Caco-2 (cell line): ENCODE measurements around the gene TMEM141. TPM values are rescaled to one million over a fixed set of nuclear protein-coding genes. Genes with fewer than 3 reads are reported as not detected.
"Not testable (repeated sequence)": the region's sequence is repeated elsewhere in the genome, so short reads cannot be mapped to it uniquely, and the experiment has no call there.

Source experiments
- BruUV-seq: library from RNA; stranded (reverse); fragments of 400-500 nt; replicated peaks from 2 replicates; lab custom pipeline; 2021; lab: Mats Ljungman, UMichigan
- CTCF ChIA-PET: fragments of 300-600 bp; sonication (Branson Sonifier 250); formaldehyde crosslinking; loops from one replicate; lab custom pipeline; 2022; ENCODE audit warnings: antibody characterized with exemption; lab: Charles Lee
- POLR2A ChIA-PET: fragments of 300-600 bp; sonication (Branson Sonifier 250); formaldehyde crosslinking; loops from one replicate; lab custom pipeline; 2022; ENCODE audit warnings: antibody characterized with exemption; lab: Charles Lee
- DNase-seq, 2 experiments: peaks; one replicate each; pipeline versions ENCODE4 v3.0.0 to v3.0.0-alpha.2; 2020 to 2022
- H3K27me3 ChIP-seq: replicated peaks from 2 replicates; pipeline ENCODE4 v1.6.0; 2011; ENCODE audit warnings: low read length; ENCODE audit not compliant: control insufficient read depth, insufficient read depth
- H3K36me3 ChIP-seq: 2 replicates; pipeline ENCODE4 v1.5.1; 2011; ENCODE audit warnings: low read length; ENCODE audit not compliant: control insufficient read depth, insufficient read depth
- H3K4me1 ChIP-seq: fragments of 250-450 bp; sonication (Bioruptor Pico); 2 replicates; pipeline ENCODE4 v1.5.1; 2020; ENCODE audit warnings: mild to moderate bottlenecking
- H3K4me3 ChIP-seq: 2 replicates; pipeline ENCODE4 v1.5.1; 2011; ENCODE audit warnings: low read depth, mild to moderate bottlenecking, control low read depth, low read length
- H3K9me3 ChIP-seq: fragments of 250-450 bp; sonication (Bioruptor Pico); 2 replicates; pipeline ENCODE4 v1.5.1; 2020; ENCODE audit warnings: mild to moderate bottlenecking, moderate library complexity
- H3K27ac Mint-ChIP-seq: one replicate; pipeline ENCODE4 v1.8.0; 2022; ENCODE audit warnings: mixed read lengths; ENCODE audit not compliant: unreplicated experiment
- H3K27me3 Mint-ChIP-seq: one replicate; pipeline ENCODE4 v1.8.0; 2022; ENCODE audit warnings: mixed read lengths; ENCODE audit not compliant: insufficient read depth, unreplicated experiment
- H3K36me3 Mint-ChIP-seq: one replicate; pipeline ENCODE4 v1.8.0; 2022; ENCODE audit warnings: mild to moderate bottlenecking, mixed read lengths; ENCODE audit not compliant: insufficient read depth, unreplicated experiment
- H3K4me1 Mint-ChIP-seq: one replicate; pipeline ENCODE4 v1.8.0; 2022; ENCODE audit warnings: low read depth, mixed read lengths; ENCODE audit not compliant: unreplicated experiment
- H3K4me3 Mint-ChIP-seq: one replicate; pipeline ENCODE4 v1.8.0; 2022; ENCODE audit warnings: mild to moderate bottlenecking, moderate library complexity, mixed read lengths; ENCODE audit not compliant: unreplicated experiment
- H3K9me3 Mint-ChIP-seq: one replicate; pipeline ENCODE4 v1.8.0; 2022; ENCODE audit warnings: mixed read lengths; ENCODE audit not compliant: unreplicated experiment
- CTCF ChIP-seq, 2 experiments: fragments of 200-600 bp in 1 of 2; IDR thresholded peaks; 1 replicate in 1 of 2; 2 replicates in 1 of 2; pipeline versions ENCODE4 v1.5.1 to v1.8.0; 2011 to 2022; ENCODE audit warnings: antibody characterized with exemption in 1 of 2, control low read depth in 1 of 2, inconsistent platforms in 1 of 2, low read depth in 1 of 2, low read length in 1 of 2, mild to moderate bottlenecking in 1 of 2, moderate library complexity in 1 of 2; ENCODE audit not compliant: insufficient read depth in 1 of 2, severe bottlenecking in 1 of 2, unreplicated experiment in 1 of 2
- intact Hi-C: fragments of 100-400 bp; cut with micrococcal nuclease; formaldehyde crosslinking; loops from one replicate; pipeline ENCODE4 v1.10.0; 2022; ENCODE audit not compliant: unreplicated experiment
- total RNA-seq: library from RNA; stranded (reverse); gene quantifications from 2 replicates; pipeline ENCODE4 v1.2.3, GENCODE V29; 2022

TMEM141 gene
- total RNA-seq, 1 experiment from 2014 or later = 107 TPM

- Mint-ChIP-seq H3K27ac (no peak overlapping the region), H3K4me3 (no peak overlapping the region), H3K36me3 (no peaks in the 10 kb centered on the region), H3K27me3 (no peaks in the 10 kb centered on the region), H3K9me3 (no peaks in the 10 kb centered on the region), H3K4me1 (peaks cover 7% of the 10 kb centered on the region)
- no peaks in the 10 kb centered on the region for H3K9me3 ChIP-seq
- ChIA-PET POLR2A (no interaction called here), CTCF (interaction anchor here (0.6 to 1.0 kb wide), 2 partner anchors 40 to 286 kb away, joined by 3 read pairs; no protein-coding TSS in a partner anchor)
- H3K4me1 ChIP-seq = no peaks in the 10 kb centered on the region; the same call in 1 of the 2 replicates
- H3K4me3 ChIP-seq = no peak overlapping the region
- H3K36me3 ChIP-seq = no peaks in the 10 kb centered on the region
- no peaks in the 10 kb centered on the region for H3K27me3 ChIP-seq
- no peak for DNase-seq
- intact Hi-C loops = no loop called here
- TF ChIP-seq CTCF (IDR thresholded peaks at IDR 0.05; ENCODE audit: insufficient read depth in 1 of 2, low read depth in 1 of 2, low read length in 1 of 2, severe bottlenecking in 1 of 2, unreplicated experiment in 1 of 2) = no peak
- BruUV-seq = no TSS peak
Measured at GRCh38 chr9:136760424-136760823, 30.7 kb upstream of the TMEM141 start.

- H3K4me3 Mint-ChIP-seq, intact Hi-C loops, H3K4me1 ChIP-seq, H3K36me3 ChIP-seq, H3K9me3 ChIP-seq, POLR2A ChIA-PET, H3K27me3 ChIP-seq, BruUV-seq, H3K36me3 Mint-ChIP-seq, H3K27ac Mint-ChIP-seq, H3K27me3 Mint-ChIP-seq, H3K4me1 Mint-ChIP-seq, H3K9me3 Mint-ChIP-seq, H3K4me3 ChIP-seq: not testable (repeated sequence)
- peak; percentile 23 to 57 for TF ChIP-seq CTCF (IDR thresholded peaks at IDR 0.05; ENCODE audit: insufficient read depth in 1 of 2, low read depth in 1 of 2, low read length in 1 of 2, severe bottlenecking in 1 of 2, unreplicated experiment in 1 of 2)
- peak; percentile 69 to 83 for DNase-seq
- CTCF ChIA-PET = interaction anchor here (0.6 to 1.0 kb wide), 2 partner anchors 40 to 285 kb away, joined by 3 read pairs; no protein-coding TSS in a partner anchor
Measured at GRCh38 chr9:136760834-136761544, 30.2 kb upstream of the TMEM141 start.

- H3K36me3 ChIP-seq = no peaks in the 10 kb centered on the region
- no peaks in the 10 kb centered on the region for H3K36me3 Mint-ChIP-seq
- POLR2A ChIA-PET = interaction anchor here (0.5 kb wide), 1 partner anchor 52 kb away, joined by 3 read pairs; no protein-coding TSS in a partner anchor
- TF ChIP-seq CTCF (IDR thresholded peaks at IDR 0.05; ENCODE audit: insufficient read depth in 1 of 2, low read depth in 1 of 2, low read length in 1 of 2, severe bottlenecking in 1 of 2, unreplicated experiment in 1 of 2) = no peak
- no peak overlapping the region for H3K4me3 ChIP-seq
- no peaks in the 10 kb centered on the region for H3K9me3 Mint-ChIP-seq
- intact Hi-C loops = no loop called here
- no peaks in the 10 kb centered on the region for H3K9me3 ChIP-seq
- CTCF ChIA-PET = interaction anchor here (0.6 to 1.0 kb wide), 2 partner anchors 39 to 482 kb away, joined by 3 read pairs; no protein-coding TSS in a partner anchor
- no peaks in the 10 kb centered on the region for H3K27me3 Mint-ChIP-seq
- H3K27ac Mint-ChIP-seq = no peak overlapping the region
- DNase-seq = no peak
- peaks cover 7% of the 10 kb centered on the region for H3K4me1 Mint-ChIP-seq
- H3K4me1 ChIP-seq = no peaks in the 10 kb centered on the region; the same call in none of the 2 replicates
- no peaks in the 10 kb centered on the region for H3K27me3 ChIP-seq
- no peak overlapping the region for H3K4me3 Mint-ChIP-seq
- no TSS peak for BruUV-seq
Measured at GRCh38 chr9:136761545-136761981, 29.6 kb upstream of the TMEM141 start.
